ENCODE data around the gene LRP5. TPM values are rescaled to one million over a fixed set of nuclear protein-coding genes. Genes with fewer than 3 reads are reported as not detected.

Gene LRP5
- total RNA-seq, 1 donor: 3.3 TPM

DNA sequence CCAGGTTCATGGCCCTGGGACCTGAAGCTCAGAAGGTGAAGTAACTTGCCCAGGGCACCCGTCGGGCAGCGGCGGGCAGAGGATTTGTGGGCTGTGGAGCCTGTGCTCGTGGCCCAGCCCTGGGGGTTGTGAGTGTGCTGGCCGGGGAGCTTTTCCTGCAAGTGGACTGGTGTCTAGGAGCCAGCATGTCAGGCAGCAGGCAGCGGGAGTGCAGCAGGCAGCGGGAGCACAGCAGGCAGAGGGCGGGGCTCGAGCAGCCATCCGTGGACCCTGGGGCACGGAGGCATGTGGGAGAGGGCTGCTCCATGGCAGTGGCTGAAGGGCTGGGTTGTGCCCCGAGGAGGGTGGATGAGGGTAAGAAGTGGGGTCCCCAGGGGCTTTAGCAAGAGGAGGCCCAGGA lies 75.4 kb downstream of the LRP5 start:
- DNase-seq (ENCODE audit: low read depth): no peak
- TF ChIP-seq, protein P1, sequence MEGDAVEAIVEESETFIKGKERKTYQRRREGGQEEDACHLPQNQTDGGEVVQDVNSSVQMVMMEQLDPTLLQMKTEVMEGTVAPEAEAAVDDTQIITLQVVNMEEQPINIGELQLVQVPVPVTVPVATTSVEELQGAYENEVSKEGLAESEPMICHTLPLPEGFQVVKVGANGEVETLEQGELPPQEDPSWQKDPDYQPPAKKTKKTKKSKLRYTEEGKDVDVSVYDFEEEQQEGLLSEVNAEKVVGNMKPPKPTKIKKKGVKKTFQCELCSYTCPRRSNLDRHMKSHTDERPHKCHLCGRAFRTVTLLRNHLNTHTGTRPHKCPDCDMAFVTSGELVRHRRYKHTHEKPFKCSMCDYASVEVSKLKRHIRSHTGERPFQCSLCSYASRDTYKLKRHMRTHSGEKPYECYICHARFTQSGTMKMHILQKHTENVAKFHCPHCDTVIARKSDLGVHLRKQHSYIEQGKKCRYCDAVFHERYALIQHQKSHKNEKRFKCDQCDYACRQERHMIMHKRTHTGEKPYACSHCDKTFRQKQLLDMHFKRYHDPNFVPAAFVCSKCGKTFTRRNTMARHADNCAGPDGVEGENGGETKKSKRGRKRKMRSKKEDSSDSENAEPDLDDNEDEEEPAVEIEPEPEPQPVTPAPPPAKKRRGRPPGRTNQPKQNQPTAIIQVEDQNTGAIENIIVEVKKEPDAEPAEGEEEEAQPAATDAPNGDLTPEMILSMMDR (IDR thresholded peaks at IDR 0.05; ENCODE audit: insufficient read depth, low read length): no peak

DNA sequence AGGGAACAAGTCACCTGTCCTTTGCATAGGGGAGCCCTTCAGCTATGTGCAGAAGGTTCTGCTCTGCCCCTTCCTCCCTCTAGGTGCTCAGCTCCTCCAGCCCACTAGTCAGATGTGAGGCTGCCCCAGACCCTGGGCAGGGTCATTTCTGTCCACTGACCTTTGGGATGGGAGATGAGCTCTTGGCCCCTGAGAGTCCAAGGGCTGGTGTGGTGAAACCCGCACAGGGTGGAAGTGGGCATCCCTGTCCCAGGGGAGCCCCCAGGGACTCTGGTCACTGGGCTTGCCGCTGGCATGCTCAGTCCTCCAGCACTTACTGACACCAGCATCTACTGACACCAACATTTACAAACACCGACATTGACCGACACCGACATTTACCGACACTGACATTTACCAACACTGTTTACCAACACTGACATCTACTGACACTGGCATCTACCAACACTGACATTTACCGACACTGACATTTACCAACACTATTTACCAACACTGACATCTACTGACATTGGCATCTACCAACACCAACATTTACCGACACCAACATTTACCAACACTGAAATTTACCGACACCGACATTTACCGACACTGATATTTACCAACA lies 76.3 kb downstream of the LRP5 start:
- no peak overlapping the region for H3K4me3 ChIP-seq (ENCODE audit: low read depth, low read length)
- DNase-seq (ENCODE audit: low read depth): no peak

More for the DNA sequence above, 75.4 kb downstream of the LRP5 start:
- no peak overlapping the region for H3K4me3 ChIP-seq (ENCODE audit: low read depth, low read length)

DNA sequence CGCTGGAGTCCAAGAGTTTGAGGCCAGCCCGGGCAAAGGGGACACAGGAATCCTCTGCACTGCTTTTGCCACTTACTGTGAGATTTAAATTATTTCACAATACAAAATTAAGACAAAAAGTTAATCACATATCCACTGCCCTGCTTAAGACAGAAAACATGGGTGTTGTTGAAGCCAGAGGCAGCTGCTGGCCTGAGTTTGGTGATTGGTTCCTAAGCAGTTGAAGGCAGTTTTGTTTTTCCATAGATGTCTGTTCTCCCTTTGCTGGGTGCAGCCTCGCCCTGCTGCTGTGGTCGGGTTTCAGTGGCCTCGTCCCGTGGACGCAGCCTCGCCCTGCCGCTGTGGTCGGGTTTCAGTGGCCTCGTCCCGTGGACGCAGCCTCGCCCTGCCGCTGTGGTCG lies 77.9 kb downstream of the LRP5 start:
- DNase-seq (ENCODE audit: low read depth): no peak
- no peak overlapping the region for H3K4me3 ChIP-seq (ENCODE audit: low read depth, low read length)
- TF ChIP-seq, protein P1 (IDR thresholded peaks at IDR 0.05; ENCODE audit: insufficient read depth, low read length): no peak

More for the DNA sequence above, 76.3 kb downstream of the LRP5 start:
- TF ChIP-seq, protein P1 (IDR thresholded peaks at IDR 0.05; ENCODE audit: insufficient read depth, low read length): no peak

DNA sequence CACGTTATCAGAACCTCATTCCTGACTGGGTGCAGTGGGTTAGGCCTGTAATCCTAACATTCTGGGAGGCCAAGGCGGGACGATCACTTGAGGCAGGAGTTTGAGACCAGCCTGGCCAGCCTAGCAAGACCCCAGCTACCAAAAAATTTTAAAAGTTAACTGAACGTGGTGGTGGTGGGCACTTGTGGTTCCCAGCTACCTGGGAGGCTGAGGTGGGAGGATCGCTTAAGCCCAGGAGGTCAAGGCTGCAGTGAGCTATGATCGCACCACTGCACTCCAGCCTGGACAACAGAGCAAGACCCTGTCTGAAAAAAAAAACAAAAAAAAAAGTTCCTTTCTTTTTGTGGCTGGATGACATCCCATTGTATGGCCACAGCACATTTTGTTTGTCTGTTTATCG lies 80.4 kb downstream of the LRP5 start:
- no peak for DNase-seq (ENCODE audit: low read depth)
- H3K4me3 ChIP-seq (ENCODE audit: low read depth, low read length): no peak overlapping the region
- TF ChIP-seq, protein P1 (IDR thresholded peaks at IDR 0.05; ENCODE audit: insufficient read depth, low read length): no peak

DNA sequence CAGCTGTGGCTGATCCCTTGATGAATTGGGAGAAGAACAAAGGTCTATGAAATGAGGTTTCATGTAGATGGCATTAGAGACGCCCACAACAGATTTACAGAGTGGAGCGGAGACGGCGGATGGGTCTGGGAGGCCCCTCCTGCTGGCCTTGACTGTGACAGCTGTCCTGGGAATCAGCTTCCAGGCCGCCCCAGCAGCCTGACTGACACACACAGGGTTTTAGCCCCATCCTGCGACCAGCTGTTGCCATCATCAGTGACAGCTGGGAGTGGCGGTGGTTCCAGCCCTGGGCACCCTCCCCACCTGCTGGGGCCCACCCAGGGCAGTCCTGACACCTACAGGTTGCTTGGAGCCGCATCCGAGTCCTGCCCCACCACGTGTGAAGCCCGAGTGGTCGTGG lies 84.1 kb downstream of the LRP5 start:
- TF ChIP-seq, protein P1 (IDR thresholded peaks at IDR 0.05; ENCODE audit: insufficient read depth, low read length): no peak
- DNase-seq (ENCODE audit: low read depth): no peak

DNA sequence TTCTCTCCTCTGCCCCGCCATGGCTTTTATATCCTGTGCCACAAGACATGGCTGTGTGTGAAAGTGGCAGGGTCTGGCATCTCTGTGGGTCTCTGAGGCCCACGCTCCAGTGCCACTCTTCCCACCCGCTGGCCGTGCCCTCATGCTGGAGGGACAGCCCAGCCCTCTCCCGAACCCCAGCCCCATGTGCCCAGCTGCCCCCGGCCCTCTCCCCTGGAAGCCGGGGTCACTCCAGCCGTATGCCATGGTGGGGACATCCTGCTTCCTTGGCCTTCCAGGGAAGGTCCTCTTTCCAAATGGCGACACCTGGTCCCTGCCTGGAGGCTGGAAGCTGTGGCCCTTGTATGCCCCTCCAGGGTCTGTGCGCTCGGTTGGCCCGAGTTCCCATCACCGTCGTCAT lies 84.9 kb downstream of the LRP5 start:
- H3K4me3 ChIP-seq (ENCODE audit: low read depth, low read length): no peak overlapping the region

More for the DNA sequence above, 84.1 kb downstream of the LRP5 start:
- no peak overlapping the region for H3K4me3 ChIP-seq (ENCODE audit: low read depth, low read length)

More for the DNA sequence above, 84.9 kb downstream of the LRP5 start:
- TF ChIP-seq, protein P1 (IDR thresholded peaks at IDR 0.05; ENCODE audit: insufficient read depth, low read length): no peak
- DNase-seq (ENCODE audit: low read depth): no peak

All from fibroblast of the aortic adventitia (primary cell).